ENCODE data around the gene ARG1. TPM values are rescaled to one million over a fixed set of nuclear protein-coding genes. Genes with fewer than 3 reads are reported as not detected.

ARG1 gene
- polyA plus RNA-seq, 3 donors = 0.50 to 1.4 (median 0.71) TPM

Other genes starting within 250 kb of the ARG1 start
- 10 to 100 TPM; 43.6 to 63.0 (median 54.6) TPM for gene MED23, start 55.0 kb downstream of the ARG1 start, polyA plus RNA-seq (ENCODE audit: insufficient read length in 3 of 3)
- gene ENPP3, start 64.1 kb downstream of the ARG1 start, polyA plus RNA-seq (ENCODE audit: insufficient read length in 3 of 3) = 10 to 100 TPM in 1 of 3 donors, 1 to 10 TPM in 2; 6.3 to 11.6 (median 8.7) TPM
- not detected for gene OR2A4, start 128.2 kb downstream of the ARG1 start, polyA plus RNA-seq (ENCODE audit: insufficient read length in 3 of 3)
- under 1 TPM in 1 of 3 donors, not detected in 2; 0.18 TPM for gene CTAGE9, start 137.8 kb downstream of the ARG1 start, polyA plus RNA-seq (ENCODE audit: insufficient read length in 3 of 3)
- 10 to 100 TPM; 19.2 to 25.2 (median 25.2) TPM for gene ENPP1, start 234.8 kb downstream of the ARG1 start, polyA plus RNA-seq (ENCODE audit: insufficient read length in 3 of 3)

All from renal cortex interstitium (tissue), 3 donors.